ENCODE measurements around the gene SPTBN1. TPM values are rescaled to one million over a fixed set of nuclear protein-coding genes. Genes with fewer than 3 reads are reported as not detected.
"Not testable (repeated sequence)": the region's sequence is repeated elsewhere in the genome, so short reads cannot be mapped to it uniquely, and the experiment has no call there.

The SPTBN1 gene
- total RNA-seq, 4 donors from 2014 or later, result 65.0 to 217 (median 85.3) TPM

DNA sequence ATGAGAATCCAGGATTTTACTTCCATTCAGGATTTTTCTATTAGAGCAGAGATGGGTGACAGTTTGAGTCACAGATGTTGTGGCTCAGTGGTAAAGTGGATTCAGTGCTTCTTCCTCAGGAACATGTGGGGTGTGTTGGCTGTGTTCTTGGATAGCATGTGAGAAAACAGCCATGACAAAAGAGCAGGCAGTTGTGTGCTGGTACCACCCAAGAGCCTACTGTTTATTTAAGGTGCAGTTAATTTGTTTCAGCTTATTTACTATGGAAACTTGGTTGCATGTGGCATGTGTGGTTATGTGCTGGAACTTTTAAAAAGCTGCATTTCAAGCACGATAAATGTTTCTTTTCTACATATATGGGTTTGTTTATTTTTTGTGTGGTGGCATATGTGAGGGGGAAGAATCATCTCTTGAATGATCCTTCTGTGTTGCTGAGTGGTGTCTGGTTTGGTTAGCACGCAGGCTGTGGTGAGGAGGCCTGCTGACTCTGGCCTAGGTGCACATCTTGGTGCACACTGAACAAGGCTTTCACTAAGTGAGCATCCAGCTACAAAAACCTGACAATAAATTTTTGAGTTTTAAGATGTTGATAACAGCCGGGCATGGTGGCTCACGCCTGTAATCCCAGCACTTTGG lies 67.3 kb downstream of the SPTBN1 start:
- Histone ChIP-seq H3K36me3 (peaks cover 0 to 9% (median 0%) of the 10 kb centered on the region in 3 donors), H3K4me3 (no peak overlapping the region), H3K27me3 (no peaks in the 10 kb centered on the region), H3K4me1 (peaks cover 6 to 28% (median 14%) of the 10 kb centered on the region in 3 donors), H3K27ac (no peak overlapping the region), H3K9me3 (no peaks in the 10 kb centered on the region)
- DNase-seq, result no peak
- intact Hi-C loops (cut with DNase I), result loop anchor here (10.0 kb wide), 3 partner anchors 121 to 311 kb away; no protein-coding TSS in a partner anchor
- WGBS, 2 donors, result 61 to 96% methylated on average over 3 to 4 of the region's 4 CpGs
- TF ChIP-seq POLR2A (IDR thresholded peaks at IDR 0.05), result no peak
- TF ChIP-seq, protein P1, sequence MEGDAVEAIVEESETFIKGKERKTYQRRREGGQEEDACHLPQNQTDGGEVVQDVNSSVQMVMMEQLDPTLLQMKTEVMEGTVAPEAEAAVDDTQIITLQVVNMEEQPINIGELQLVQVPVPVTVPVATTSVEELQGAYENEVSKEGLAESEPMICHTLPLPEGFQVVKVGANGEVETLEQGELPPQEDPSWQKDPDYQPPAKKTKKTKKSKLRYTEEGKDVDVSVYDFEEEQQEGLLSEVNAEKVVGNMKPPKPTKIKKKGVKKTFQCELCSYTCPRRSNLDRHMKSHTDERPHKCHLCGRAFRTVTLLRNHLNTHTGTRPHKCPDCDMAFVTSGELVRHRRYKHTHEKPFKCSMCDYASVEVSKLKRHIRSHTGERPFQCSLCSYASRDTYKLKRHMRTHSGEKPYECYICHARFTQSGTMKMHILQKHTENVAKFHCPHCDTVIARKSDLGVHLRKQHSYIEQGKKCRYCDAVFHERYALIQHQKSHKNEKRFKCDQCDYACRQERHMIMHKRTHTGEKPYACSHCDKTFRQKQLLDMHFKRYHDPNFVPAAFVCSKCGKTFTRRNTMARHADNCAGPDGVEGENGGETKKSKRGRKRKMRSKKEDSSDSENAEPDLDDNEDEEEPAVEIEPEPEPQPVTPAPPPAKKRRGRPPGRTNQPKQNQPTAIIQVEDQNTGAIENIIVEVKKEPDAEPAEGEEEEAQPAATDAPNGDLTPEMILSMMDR (IDR thresholded peaks at IDR 0.05), result no peak

- intact Hi-C loops (cut with DNase I), result loop anchor here (10.0 kb wide), 3 partner anchors 120 to 310 kb away; no protein-coding TSS in a partner anchor
- no peak for DNase-seq
Observed at GRCh38 chr2:54524226-54524991, 68.3 kb downstream of the SPTBN1 start.

GRCh38 chr2:54525321-54525720 lies 69.2 kb downstream of the SPTBN1 start:
- intact Hi-C loops (cut with DNase I), result loop anchor here (10.0 kb wide), 3 partner anchors 119 to 309 kb away; no protein-coding TSS in a partner anchor
- Histone ChIP-seq H3K27me3 (no peaks in the 10 kb centered on the region), H3K4me3 (no peak overlapping the region), H3K36me3 (peaks cover 0 to 19% (median 0%) of the 10 kb centered on the region in 3 donors), H3K27ac (peak overlapping the region in 1 of 4 donors; percentile 38), H3K4me1 (peaks cover 6 to 17% (median 14%) of the 10 kb centered on the region in 3 donors), H3K9me3 (no peaks in the 10 kb centered on the region)
- WGBS, 2 donors, result 76 to 85% methylated on average over 9 of the region's 9 CpGs
- TF ChIP-seq POLR2A (IDR thresholded peaks at IDR 0.05), result no peak
- TF ChIP-seq, protein P1 (IDR thresholded peaks at IDR 0.05), result no peak
- DNase-seq, result no peak

More at GRCh38 chr2:54524226-54524991, 68.3 kb downstream of the SPTBN1 start:
- WGBS, 2 donors, result 67 to 77% methylated on average over 13 of the region's 13 CpGs
- Histone ChIP-seq H3K27me3 (no peaks in the 10 kb centered on the region), H3K36me3 (peaks cover 0 to 18% (median 0%) of the 10 kb centered on the region in 3 donors), H3K9me3 (no peaks in the 10 kb centered on the region), H3K4me1 (peaks cover 6 to 19% (median 14%) of the 10 kb centered on the region in 3 donors), H3K27ac (peak overlapping the region in 2 of 4 donors; percentile 38 to 49), H3K4me3 (no peak overlapping the region)
- no peak for TF ChIP-seq POLR2A (IDR thresholded peaks at IDR 0.05)
- TF ChIP-seq, protein P1 (IDR thresholded peaks at IDR 0.05), result no peak

DNA sequence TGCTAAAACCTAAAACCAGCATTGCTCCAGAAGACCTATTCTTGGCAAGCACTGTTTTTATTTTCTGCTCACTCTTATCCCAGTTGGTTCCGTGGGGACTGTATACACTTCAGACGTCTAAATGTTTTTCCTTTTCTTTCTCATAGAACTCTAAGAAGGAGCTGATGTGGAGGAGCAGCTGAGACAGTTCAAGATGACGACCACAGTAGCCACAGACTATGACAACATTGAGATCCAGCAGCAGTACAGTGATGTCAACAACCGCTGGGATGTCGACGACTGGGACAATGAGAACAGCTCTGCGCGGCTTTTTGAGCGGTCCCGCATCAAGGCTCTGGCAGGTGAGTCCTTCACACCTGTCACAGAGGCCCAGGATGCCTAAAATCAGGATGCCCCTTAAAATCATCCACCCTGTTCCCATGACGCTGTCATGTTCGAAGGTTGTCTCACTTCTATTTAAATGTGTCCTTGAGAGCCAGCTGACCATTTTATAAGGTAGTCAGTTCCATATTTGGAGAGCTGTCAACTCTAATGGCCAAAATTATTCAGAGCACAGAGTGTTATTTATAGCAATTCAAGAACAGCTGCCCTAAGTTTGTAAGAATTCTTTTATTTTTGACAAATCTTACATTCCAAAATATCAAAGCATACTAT lies 70.2 kb downstream of the SPTBN1 start:
- Histone ChIP-seq H3K4me1 (peaks cover 6 to 18% (median 17%) of the 10 kb centered on the region in 3 donors), H3K36me3 (peaks cover 0 to 19% (median 0%) of the 10 kb centered on the region in 3 donors), H3K9me3 (no peaks in the 10 kb centered on the region), H3K27ac (no peak overlapping the region), H3K27me3 (no peaks in the 10 kb centered on the region), H3K4me3 (no peak overlapping the region)
- TF ChIP-seq POLR2A (IDR thresholded peaks at IDR 0.05), result no peak
- intact Hi-C loops (cut with DNase I), result loop anchor here (10.0 kb wide), 3 partner anchors 118 to 308 kb away; no protein-coding TSS in a partner anchor
- no peak for DNase-seq
- 77 to 94% methylated on average over 4 to 12 of the region's 12 CpGs for WGBS, 2 donors

DNA sequence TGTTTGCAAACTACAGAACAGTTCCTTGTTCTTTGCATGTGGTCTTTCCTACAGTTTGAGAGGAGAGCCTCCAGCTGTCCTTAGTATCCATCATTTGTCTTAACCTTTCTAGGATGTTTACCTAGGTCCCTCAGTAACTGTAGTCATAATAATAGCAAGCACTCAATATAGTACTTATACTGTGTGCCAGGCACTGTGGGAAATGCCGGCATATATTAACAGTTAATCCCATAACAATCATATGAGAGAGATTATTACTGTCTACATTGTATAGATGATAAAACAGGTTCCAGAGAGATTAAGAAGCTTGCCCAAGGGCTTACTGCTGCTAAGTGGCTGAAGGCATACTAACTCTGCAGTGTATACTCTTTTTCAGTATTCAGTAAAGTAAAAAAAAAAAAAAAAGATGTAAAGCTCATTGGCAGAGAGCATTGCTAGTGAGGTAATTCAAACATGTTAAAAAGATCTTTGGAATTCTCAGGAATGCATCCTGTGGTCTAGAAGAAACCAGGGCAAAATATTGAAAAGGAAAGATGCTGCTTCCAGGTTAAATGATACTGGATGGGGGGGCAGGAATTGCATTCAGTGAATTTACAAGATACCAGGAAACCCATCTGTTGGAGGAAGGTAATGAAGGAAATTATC lies 72.3 kb downstream of the SPTBN1 start:
- no peak for DNase-seq
- Histone ChIP-seq H3K27me3 (no peaks in the 10 kb centered on the region), H3K27ac (no peak overlapping the region), H3K4me3 (no peak overlapping the region), H3K9me3 (no peaks in the 10 kb centered on the region), H3K36me3 (peaks cover 0 to 19% (median 0%) of the 10 kb centered on the region in 3 donors), H3K4me1 (peaks cover 6 to 32% (median 22%) of the 10 kb centered on the region in 3 donors)
- intact Hi-C loops (cut with DNase I), result loop anchor here (10.0 kb wide), 3 partner anchors 116 to 306 kb away; no protein-coding TSS in a partner anchor
- TF ChIP-seq, protein P1 (IDR thresholded peaks at IDR 0.05), result no peak
- TF ChIP-seq POLR2A (IDR thresholded peaks at IDR 0.05), result no peak
- WGBS, 2 donors, result 29 to 59% methylated on average over 1 of the region's 1 CpG

- Histone ChIP-seq H3K4me1 (peaks cover 2 to 38% (median 22%) of the 10 kb centered on the region in 3 donors), H3K36me3 (peaks cover 0 to 19% (median 0%) of the 10 kb centered on the region in 3 donors)
- DNase-seq, H3K9me3 ChIP-seq, H3K27ac ChIP-seq, H3K4me3 ChIP-seq, H3K27me3 ChIP-seq: not testable (repeated sequence)
- 100% methylated on average over 1 of the region's 1 CpG for WGBS, 2 donors
- intact Hi-C loops (cut with DNase I), result loop anchor here (10.0 kb wide), 3 partner anchors 115 to 305 kb away; no protein-coding TSS in a partner anchor
Observed at GRCh38 chr2:54529518-54529917, 73.4 kb downstream of the SPTBN1 start.
